CD14-positive monocyte (primary cell): ENCODE results near the gene SMIM38. TPM values are rescaled to one million over a fixed set of nuclear protein-coding genes. Genes with fewer than 3 reads are reported as not detected.

Source experiments
- DNase-seq, 3 donors: peaks; one replicate each; pipeline ENCODE4 v3.0.0-alpha.2; 2011 to 2022
- H2AFZ ChIP-seq: 2 replicates; pipeline ENCODE4 v1.6.0; 2012; ENCODE audit warnings: mild to moderate bottlenecking, low read depth, low read length, inconsistent platforms; ENCODE audit not compliant: insufficient read depth, poor library complexity, severe bottlenecking
- H3K27ac ChIP-seq, 2 donors: 1 replicate in 1 of 2; 2 replicates in 1 of 2; pipeline ENCODE4 v1.5.1; 2012 to 2013; ENCODE audit warnings: low read length in 2 of 2, control low read depth in 1 of 2, inconsistent platforms in 1 of 2, low read depth in 1 of 2, mild to moderate bottlenecking in 1 of 2
- H3K27me3 ChIP-seq, 2 donors: one replicate each; pipeline versions ENCODE4 v1.6.0 to v1.6.1; 2011 to 2013; ENCODE audit warnings: low read length in 2 of 2; ENCODE audit not compliant: control insufficient read depth in 2 of 2, insufficient read depth in 2 of 2
- H3K36me3 ChIP-seq, 2 donors: replicated peaks in 1 of 2; 1 replicate in 1 of 2; 2 replicates in 1 of 2; pipeline versions ENCODE4 v1.5.1 to v1.6.1; 2012 to 2013; ENCODE audit warnings: low read length in 2 of 2, control low read depth in 1 of 2, inconsistent platforms in 1 of 2, mild to moderate bottlenecking in 1 of 2; ENCODE audit not compliant: insufficient read depth in 2 of 2, control insufficient read depth in 1 of 2
- H3K4me1 ChIP-seq, 2 donors: 1 replicate in 1 of 2; 2 replicates in 1 of 2; pipeline versions ENCODE4 v1.5.1 to v1.6.1; 2012 to 2013; ENCODE audit warnings: low read length in 2 of 2, control low read depth in 1 of 2, inconsistent platforms in 1 of 2, mild to moderate bottlenecking in 1 of 2, moderate library complexity in 1 of 2; ENCODE audit not compliant: insufficient read depth in 2 of 2, control insufficient read depth in 1 of 2
- H3K4me2 ChIP-seq: replicated peaks from 2 replicates; pipeline ENCODE3; 2012; ENCODE audit warnings: low read length, moderate library complexity, mild to moderate bottlenecking; ENCODE audit not compliant: poor library complexity, severe bottlenecking; ENCODE audit errors: extremely low read depth
- H3K4me3 ChIP-seq, 3 experiments: fragments of 200-600 bp in 1 of 3; sonication (generic) in 1 of 3; replicated peaks in 1 of 3; 1 replicate in 2 of 3; 2 replicates in 1 of 3; pipeline ENCODE4 v1.5.1; 2011 to 2013; ENCODE audit warnings: low read length in 3 of 3, mild to moderate bottlenecking in 3 of 3, control low read depth in 2 of 3, low read depth in 2 of 3, inconsistent platforms in 1 of 3, moderate library complexity in 1 of 3
- H3K79me2 ChIP-seq: 2 replicates; pipeline ENCODE4 v1.6.0; 2012; ENCODE audit warnings: mild to moderate bottlenecking, control low read depth, inconsistent platforms, low read length, moderate library complexity; ENCODE audit not compliant: insufficient read depth
- H3K9ac ChIP-seq: 2 replicates; pipeline ENCODE4 v1.6.0; 2017; ENCODE audit warnings: low read length, mild to moderate bottlenecking; ENCODE audit not compliant: insufficient read depth, poor library complexity, severe bottlenecking
- H3K9me3 ChIP-seq, 2 donors: replicated peaks in 1 of 2; 1 replicate in 1 of 2; 2 replicates in 1 of 2; pipeline versions ENCODE4 v1.5.1 to v1.6.1; 2012 to 2013; ENCODE audit warnings: low read length in 2 of 2, control low read depth in 1 of 2; ENCODE audit not compliant: control insufficient read depth in 1 of 2, insufficient read depth in 1 of 2
- H4K20me1 ChIP-seq: 2 replicates; pipeline ENCODE4 v1.6.0; 2012; ENCODE audit warnings: mild to moderate bottlenecking, low read length, control low read depth, moderate library complexity; ENCODE audit not compliant: insufficient read depth
- H3K27ac Mint-ChIP-seq, 7 donors: one replicate each; pipeline ENCODE4 v1.8.0; 2020; ENCODE audit warnings: mild to moderate bottlenecking in 7 of 7, mixed read lengths in 7 of 7, moderate library complexity in 6 of 7, inconsistent platforms in 2 of 7
- H3K27me3 Mint-ChIP-seq, 3 donors: one replicate each; pipeline ENCODE4 v1.8.0; 2021 to 2022; ENCODE audit warnings: low read depth in 3 of 3, mild to moderate bottlenecking in 3 of 3, mixed read lengths in 3 of 3, moderate library complexity in 3 of 3, inconsistent platforms in 1 of 3
- H3K36me3 Mint-ChIP-seq, 2 donors: one replicate each; pipeline ENCODE4 v1.8.0; 2020; ENCODE audit warnings: mixed read lengths in 2 of 2, inconsistent platforms in 1 of 2, mild to moderate bottlenecking in 1 of 2
- H3K4me1 Mint-ChIP-seq: one replicate; pipeline ENCODE4 v1.8.0; 2020; ENCODE audit warnings: mild to moderate bottlenecking, mixed read lengths
- H3K4me3 Mint-ChIP-seq, 2 donors: one replicate each; pipeline ENCODE4 v1.8.0; 2020; ENCODE audit warnings: mild to moderate bottlenecking in 2 of 2, mixed read lengths in 2 of 2, moderate library complexity in 1 of 2
- H3K9me3 Mint-ChIP-seq, 7 donors: one replicate each; pipeline ENCODE4 v1.8.0; 2020 to 2022; ENCODE audit warnings: mixed read lengths in 7 of 7, mild to moderate bottlenecking in 6 of 7, moderate library complexity in 6 of 7, inconsistent platforms in 2 of 7
- CTCF ChIP-seq: fragments of 200-600 bp; IDR thresholded peaks from one replicate; pipeline ENCODE4 v1.8.0; 2022; ENCODE audit warnings: antibody characterized with exemption, mild to moderate bottlenecking
- WGBS: methylation state at CpG from one replicate; pipeline ENCODE4 v1.1.5; 2013; ENCODE audit warnings: missing lambda C conversion rate; ENCODE audit not compliant: insufficient coverage; 5-methylcytosine and 5-hydroxymethylcytosine counted together
- intact Hi-C, 2 donors: fragments of 100-400 bp; cut with micrococcal nuclease; formaldehyde crosslinking; loops; one replicate each; pipeline versions ENCODE4 v1.15.0 to v1.15.1; 2023
- polyA plus RNA-seq, 3 donors: library from polyadenylated mRNA; depleted of rRNA in 1 of 3; unstranded in 2 of 3; stranded (reverse) in 1 of 3; fragments of 300-500 nt in 2 of 3; fragments of >200 nt in 1 of 3; fragmentation: Illumina TruSeq in 2 of 3; gene quantifications; 1 replicate in 2 of 3; 2 replicates in 1 of 3; pipeline ENCODE4 v1.2.3, GENCODE V29; 2012 to 2021

The SMIM38 gene
- polyA plus RNA-seq, 3 donors: 0.05 TPM; not detected in 2

GRCh38 chr11:69129647-69130046 is 26.1 kb upstream of the SMIM38 start:
- WGBS: 100% methylated on average over 4 of the region's 7 CpGs
- peaks cover 2 to 3% (median 2%) of the 10 kb centered on the region in 3 donors for H3K27me3 Mint-ChIP-seq
- Histone ChIP-seq H3K27me3 (no peaks in the 10 kb centered on the region), H3K4me1 (no peaks in the 10 kb centered on the region), H3K9me3 (peaks cover 12% of the 10 kb centered on the region in 2 donors), H3K36me3 (no peaks in the 10 kb centered on the region), H3K4me2 (no peak overlapping the region), H3K27ac (no peak overlapping the region), H3K9ac (no peak overlapping the region), H3K79me2 (no peaks in the 10 kb centered on the region), H4K20me1 (no peaks in the 10 kb centered on the region), H2AFZ (no peak overlapping the region), H3K4me3 (no peak overlapping the region)
- peaks cover 13 to 42% (median 26%) of the 10 kb centered on the region in 7 donors for H3K9me3 Mint-ChIP-seq
- H3K27ac Mint-ChIP-seq: no peak overlapping the region
- H3K4me3 Mint-ChIP-seq: no peak overlapping the region
- DNase-seq: no peak
- peaks cover 3% of the 10 kb centered on the region for H3K4me1 Mint-ChIP-seq
- intact Hi-C loops: no loop called here
- TF ChIP-seq CTCF: no peak
- H3K36me3 Mint-ChIP-seq: no peaks in the 10 kb centered on the region

GRCh38 chr11:69130654-69131053 is 25.1 kb upstream of the SMIM38 start:
- DNase-seq: no peak

More at GRCh38 chr11:69130654-69131053, 25.1 kb upstream of the SMIM38 start:
- Histone ChIP-seq H3K9ac (no peak overlapping the region), H3K9me3 (peaks cover 12 to 22% of the 10 kb centered on the region in 2 donors), H3K4me3 (no peak overlapping the region), H3K27me3 (no peaks in the 10 kb centered on the region), H2AFZ (no peak overlapping the region), H3K27ac (no peak overlapping the region), H3K79me2 (no peaks in the 10 kb centered on the region), H4K20me1 (no peaks in the 10 kb centered on the region), H3K4me1 (no peaks in the 10 kb centered on the region), H3K36me3 (no peaks in the 10 kb centered on the region), H3K4me2 (no peak overlapping the region)
- Mint-ChIP-seq H3K27me3 (peaks cover 2 to 3% (median 2%) of the 10 kb centered on the region in 3 donors), H3K36me3 (no peaks in the 10 kb centered on the region), H3K9me3 (peaks cover 18 to 51% (median 35%) of the 10 kb centered on the region in 7 donors), H3K4me3 (no peak overlapping the region), H3K4me1 (peaks cover 3% of the 10 kb centered on the region), H3K27ac (peak overlapping the region in 1 of 7 donors; percentile 20)
- intact Hi-C loops: no loop called here
- no peak for TF ChIP-seq CTCF
- 52% methylated on average over 9 of the region's 9 CpGs for WGBS
